ENCODE measurements around the gene PLXNA2.

The PLXNA2 gene

DNA sequence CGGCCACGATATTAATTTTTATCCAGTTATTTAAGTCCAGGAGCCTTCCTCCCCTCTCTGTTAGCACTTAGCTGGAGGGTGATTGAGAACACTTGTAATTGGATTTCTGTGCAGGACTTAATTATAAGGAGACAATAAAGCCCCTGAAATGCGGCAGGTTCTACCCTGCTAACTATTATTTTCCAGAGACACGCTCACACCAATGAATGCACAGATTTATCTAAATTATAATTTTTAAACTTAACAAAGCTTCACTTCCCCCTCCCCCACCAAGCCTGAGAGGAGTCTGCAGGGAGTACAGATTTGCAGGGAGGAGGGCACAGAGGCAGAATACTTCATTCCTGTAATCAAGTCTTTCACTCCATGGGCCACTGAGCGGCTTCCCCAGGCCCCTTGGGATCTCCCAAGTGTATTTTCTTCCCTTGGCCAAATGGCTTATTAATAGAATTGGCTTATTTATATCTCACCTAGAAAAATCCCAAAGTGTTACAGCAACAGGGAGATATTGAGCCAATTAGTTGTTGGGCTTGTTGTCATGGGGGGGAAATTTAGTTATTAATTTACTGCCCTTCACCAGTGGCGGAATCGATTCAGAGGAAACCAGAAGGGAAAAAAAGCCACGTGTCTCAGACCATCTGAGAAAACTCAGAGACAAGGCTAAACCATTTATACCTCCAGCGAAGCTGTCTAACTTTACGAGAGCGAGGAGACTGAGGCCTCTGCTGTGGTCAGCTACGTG is 234.3 kb downstream of the PLXNA2 start:
- H3K4me1 ChIP-seq (ENCODE audit: insufficient read depth, poor library complexity, severe bottlenecking), result no peaks in the 10 kb centered on the region
- H3K27ac ChIP-seq (ENCODE audit: poor library complexity, severe bottlenecking), result no peak overlapping the region
- no peaks in the 10 kb centered on the region for H3K36me3 ChIP-seq (ENCODE audit: low read depth)
- ATAC-seq (ENCODE audit: low read depth), result no peak
- no peaks in the 10 kb centered on the region for H3K9me3 ChIP-seq (ENCODE audit: severe bottlenecking)
- TF ChIP-seq, protein P1, sequence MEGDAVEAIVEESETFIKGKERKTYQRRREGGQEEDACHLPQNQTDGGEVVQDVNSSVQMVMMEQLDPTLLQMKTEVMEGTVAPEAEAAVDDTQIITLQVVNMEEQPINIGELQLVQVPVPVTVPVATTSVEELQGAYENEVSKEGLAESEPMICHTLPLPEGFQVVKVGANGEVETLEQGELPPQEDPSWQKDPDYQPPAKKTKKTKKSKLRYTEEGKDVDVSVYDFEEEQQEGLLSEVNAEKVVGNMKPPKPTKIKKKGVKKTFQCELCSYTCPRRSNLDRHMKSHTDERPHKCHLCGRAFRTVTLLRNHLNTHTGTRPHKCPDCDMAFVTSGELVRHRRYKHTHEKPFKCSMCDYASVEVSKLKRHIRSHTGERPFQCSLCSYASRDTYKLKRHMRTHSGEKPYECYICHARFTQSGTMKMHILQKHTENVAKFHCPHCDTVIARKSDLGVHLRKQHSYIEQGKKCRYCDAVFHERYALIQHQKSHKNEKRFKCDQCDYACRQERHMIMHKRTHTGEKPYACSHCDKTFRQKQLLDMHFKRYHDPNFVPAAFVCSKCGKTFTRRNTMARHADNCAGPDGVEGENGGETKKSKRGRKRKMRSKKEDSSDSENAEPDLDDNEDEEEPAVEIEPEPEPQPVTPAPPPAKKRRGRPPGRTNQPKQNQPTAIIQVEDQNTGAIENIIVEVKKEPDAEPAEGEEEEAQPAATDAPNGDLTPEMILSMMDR (IDR thresholded peaks at IDR 0.05; ENCODE audit: poor library complexity, severe bottlenecking), result no peak
- H3K4me3 ChIP-seq (ENCODE audit: severe bottlenecking), result no peak overlapping the region
- no peaks in the 10 kb centered on the region for H3K27me3 ChIP-seq (ENCODE audit: insufficient read depth, poor library complexity, severe bottlenecking)
- no peak for DNase-seq (ENCODE audit: low spot score)

DNA sequence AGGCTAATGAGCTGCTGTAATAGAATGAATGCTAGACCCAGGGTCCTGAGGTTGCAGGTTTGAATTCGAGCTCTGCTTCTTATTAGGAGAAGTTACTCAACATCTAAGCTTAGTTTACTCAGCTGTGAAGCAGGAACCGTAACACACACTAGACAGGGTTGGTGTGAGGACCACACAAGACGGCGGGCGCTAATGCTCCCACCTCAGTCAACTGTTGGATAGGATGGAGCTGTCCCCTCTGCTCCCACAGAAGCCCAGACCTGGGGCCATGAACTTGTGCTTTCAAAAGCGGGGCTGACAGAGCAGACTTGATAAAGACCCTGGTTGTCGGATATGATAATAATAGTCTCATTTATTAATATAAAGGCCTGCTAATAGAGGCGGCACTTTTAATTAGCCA is 234.9 kb downstream of the PLXNA2 start:
- H3K27ac ChIP-seq (ENCODE audit: poor library complexity, severe bottlenecking), result no peak overlapping the region
- no peaks in the 10 kb centered on the region for H3K36me3 ChIP-seq (ENCODE audit: low read depth)
- no peaks in the 10 kb centered on the region for H3K27me3 ChIP-seq (ENCODE audit: insufficient read depth, poor library complexity, severe bottlenecking)
- no peaks in the 10 kb centered on the region for H3K9me3 ChIP-seq (ENCODE audit: severe bottlenecking)
- H3K4me3 ChIP-seq (ENCODE audit: severe bottlenecking), result no peak overlapping the region
- TF ChIP-seq, protein P1 (IDR thresholded peaks at IDR 0.05; ENCODE audit: poor library complexity, severe bottlenecking), result no peak
- no peaks in the 10 kb centered on the region for H3K4me1 ChIP-seq (ENCODE audit: insufficient read depth, poor library complexity, severe bottlenecking)
- DNase-seq (ENCODE audit: low spot score) (no peak), ATAC-seq (ENCODE audit: low read depth) (no peak)

DNA sequence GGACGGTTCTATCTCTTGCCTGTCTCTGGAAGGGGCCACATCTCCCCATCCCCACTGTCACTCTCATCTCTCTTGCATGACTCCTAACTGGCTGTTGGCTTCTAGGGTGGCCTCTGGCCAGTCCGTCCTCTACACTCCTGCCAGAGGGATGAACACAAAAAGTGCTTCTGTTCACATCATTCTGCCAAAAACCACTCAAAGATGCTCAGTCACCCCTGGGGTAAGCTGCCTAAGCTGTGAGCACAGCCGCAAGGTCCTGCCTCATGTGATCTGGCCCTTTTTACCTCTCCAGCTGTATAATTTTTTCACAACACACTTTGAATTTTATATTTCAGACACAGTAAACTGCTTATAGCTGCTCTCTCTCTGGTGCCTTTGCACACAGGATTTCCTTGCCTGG is 235.7 kb downstream of the PLXNA2 start:
- no peak for ATAC-seq (ENCODE audit: low read depth)

DNA sequence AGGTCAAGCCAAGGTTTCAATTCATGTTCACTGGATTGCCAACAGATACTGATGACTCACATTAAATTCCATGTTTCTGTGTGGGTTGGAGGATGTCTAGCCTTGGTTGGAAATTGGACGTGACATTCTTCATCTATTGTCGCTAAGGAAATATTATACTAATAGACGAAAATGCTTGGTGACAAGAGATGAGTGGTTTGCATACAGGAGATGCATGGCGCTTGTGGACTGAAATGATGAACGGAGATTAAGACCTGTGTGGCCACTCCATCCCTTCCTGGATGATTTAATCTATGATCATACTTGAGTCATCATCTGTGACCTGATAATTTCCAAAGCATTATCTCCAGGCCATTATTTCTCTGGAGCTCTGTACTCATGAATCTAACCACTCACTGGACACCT is 236.2 kb downstream of the PLXNA2 start:
- DNase-seq (ENCODE audit: low spot score), result no peak
- H3K4me1 ChIP-seq (ENCODE audit: insufficient read depth, poor library complexity, severe bottlenecking), result no peaks in the 10 kb centered on the region
- ATAC-seq (ENCODE audit: low read depth), result no peak
- H3K36me3 ChIP-seq (ENCODE audit: low read depth), result no peaks in the 10 kb centered on the region
- H3K4me3 ChIP-seq (ENCODE audit: severe bottlenecking), result no peak overlapping the region
- no peaks in the 10 kb centered on the region for H3K9me3 ChIP-seq (ENCODE audit: severe bottlenecking)
- H3K27me3 ChIP-seq (ENCODE audit: insufficient read depth, poor library complexity, severe bottlenecking), result no peaks in the 10 kb centered on the region
- no peak overlapping the region for H3K27ac ChIP-seq (ENCODE audit: poor library complexity, severe bottlenecking)
- TF ChIP-seq, protein P1 (IDR thresholded peaks at IDR 0.05; ENCODE audit: poor library complexity, severe bottlenecking), result no peak

More for the DNA sequence above, 235.7 kb downstream of the PLXNA2 start:
- Histone ChIP-seq H3K4me1 (ENCODE audit: insufficient read depth, poor library complexity, severe bottlenecking) (no peaks in the 10 kb centered on the region), H3K27me3 (ENCODE audit: insufficient read depth, poor library complexity, severe bottlenecking) (no peaks in the 10 kb centered on the region), H3K27ac (ENCODE audit: poor library complexity, severe bottlenecking) (no peak overlapping the region), H3K4me3 (ENCODE audit: severe bottlenecking) (no peak overlapping the region), H3K36me3 (ENCODE audit: low read depth) (no peaks in the 10 kb centered on the region), H3K9me3 (ENCODE audit: severe bottlenecking) (no peaks in the 10 kb centered on the region)
- no peak for DNase-seq (ENCODE audit: low spot score)
- TF ChIP-seq, protein P1 (IDR thresholded peaks at IDR 0.05; ENCODE audit: poor library complexity, severe bottlenecking), result no peak

DNA sequence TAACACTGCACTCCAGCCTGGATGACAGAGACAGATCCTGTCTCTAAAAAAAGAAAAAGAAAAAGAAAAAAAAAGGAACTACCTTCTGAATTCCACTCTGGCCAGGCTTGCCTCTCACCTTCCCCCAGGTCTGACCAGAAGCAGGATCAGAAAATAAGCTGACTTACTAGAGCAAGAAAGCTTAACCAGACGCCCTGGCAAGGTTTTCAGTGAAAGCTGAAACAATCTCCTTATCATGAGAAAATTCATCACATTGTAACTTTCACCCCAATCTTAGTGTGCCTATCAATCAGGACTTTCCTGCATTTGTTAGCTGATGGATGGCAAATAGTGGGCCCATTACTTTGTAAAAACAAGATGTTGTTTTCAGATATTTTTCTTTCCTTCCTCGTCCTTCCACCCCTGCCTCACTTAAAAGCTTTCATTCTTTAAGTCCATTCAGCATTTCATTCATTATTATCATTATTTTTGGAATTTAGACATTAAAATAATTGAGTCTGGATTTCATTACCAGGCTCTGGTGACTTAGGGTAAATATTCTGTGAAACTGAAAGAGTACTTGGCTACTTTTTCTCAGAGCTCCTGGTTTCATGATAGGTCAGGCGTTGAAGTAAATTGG is 236.8 kb downstream of the PLXNA2 start:
- Histone ChIP-seq H3K27ac (ENCODE audit: poor library complexity, severe bottlenecking) (no peak overlapping the region), H3K36me3 (ENCODE audit: low read depth) (no peaks in the 10 kb centered on the region), H3K9me3 (ENCODE audit: severe bottlenecking) (no peaks in the 10 kb centered on the region), H3K4me1 (ENCODE audit: insufficient read depth, poor library complexity, severe bottlenecking) (no peaks in the 10 kb centered on the region), H3K27me3 (ENCODE audit: insufficient read depth, poor library complexity, severe bottlenecking) (no peaks in the 10 kb centered on the region), H3K4me3 (ENCODE audit: severe bottlenecking) (no peak overlapping the region)
- DNase-seq (ENCODE audit: low spot score) (no peak), ATAC-seq (ENCODE audit: low read depth) (no peak)
- TF ChIP-seq, protein P1 (IDR thresholded peaks at IDR 0.05; ENCODE audit: poor library complexity, severe bottlenecking), result no peak
